ENCODE data around the gene ZNF175.

DNA sequence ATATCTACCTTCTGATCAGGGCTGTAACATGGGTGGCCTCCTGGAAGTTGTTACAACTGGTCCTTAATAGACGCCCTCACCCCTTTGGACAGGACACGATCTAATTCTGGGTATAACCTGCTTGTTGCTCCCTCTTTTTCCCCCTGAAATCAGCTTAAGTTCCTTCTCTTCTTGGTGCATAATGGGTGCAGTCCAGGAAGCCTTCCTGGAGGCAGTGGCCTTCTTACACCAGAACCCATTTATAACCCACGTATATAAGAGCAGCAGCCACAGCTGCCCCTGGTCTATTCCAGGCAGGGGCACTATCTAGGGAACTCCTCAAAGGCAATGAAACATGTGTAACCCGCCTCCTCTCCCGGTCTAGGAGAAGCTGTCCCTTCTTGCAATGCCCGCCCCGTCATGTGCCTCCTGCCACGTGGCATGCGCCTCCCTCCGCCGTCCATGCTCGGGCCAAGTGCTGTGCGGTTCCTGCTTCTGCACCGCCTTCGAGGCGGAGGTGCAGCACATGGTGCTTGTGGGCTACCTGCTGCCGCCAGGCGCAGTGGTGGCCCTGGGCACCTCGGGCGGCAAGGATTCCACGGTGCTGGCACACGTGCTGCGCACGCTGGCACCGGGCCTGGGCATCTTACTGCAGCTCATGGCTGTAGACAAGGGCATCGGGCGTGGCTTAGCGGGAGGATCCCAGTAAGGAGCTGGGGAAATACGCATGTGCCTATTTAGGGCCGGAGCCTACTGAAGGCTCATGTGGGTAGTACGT, 27.3 kb downstream of the ZNF175 start:
- no peak for TF ChIP-seq POLR2AphosphoS5 (IDR thresholded peaks at IDR 0.05; ENCODE audit: low read depth, low read length)
- no peak for TF ChIP-seq SIN3A (IDR thresholded peaks at IDR 0.05; ENCODE audit: borderline replicate concordance, insufficient read depth, low read length)
- no peak for TF ChIP-seq FOXP2 (optimal IDR thresholded peaks at IDR 0.05; ENCODE audit: borderline replicate concordance, extremely low read depth, extremely low read length, insufficient read depth)
- TF ChIP-seq, protein P1, sequence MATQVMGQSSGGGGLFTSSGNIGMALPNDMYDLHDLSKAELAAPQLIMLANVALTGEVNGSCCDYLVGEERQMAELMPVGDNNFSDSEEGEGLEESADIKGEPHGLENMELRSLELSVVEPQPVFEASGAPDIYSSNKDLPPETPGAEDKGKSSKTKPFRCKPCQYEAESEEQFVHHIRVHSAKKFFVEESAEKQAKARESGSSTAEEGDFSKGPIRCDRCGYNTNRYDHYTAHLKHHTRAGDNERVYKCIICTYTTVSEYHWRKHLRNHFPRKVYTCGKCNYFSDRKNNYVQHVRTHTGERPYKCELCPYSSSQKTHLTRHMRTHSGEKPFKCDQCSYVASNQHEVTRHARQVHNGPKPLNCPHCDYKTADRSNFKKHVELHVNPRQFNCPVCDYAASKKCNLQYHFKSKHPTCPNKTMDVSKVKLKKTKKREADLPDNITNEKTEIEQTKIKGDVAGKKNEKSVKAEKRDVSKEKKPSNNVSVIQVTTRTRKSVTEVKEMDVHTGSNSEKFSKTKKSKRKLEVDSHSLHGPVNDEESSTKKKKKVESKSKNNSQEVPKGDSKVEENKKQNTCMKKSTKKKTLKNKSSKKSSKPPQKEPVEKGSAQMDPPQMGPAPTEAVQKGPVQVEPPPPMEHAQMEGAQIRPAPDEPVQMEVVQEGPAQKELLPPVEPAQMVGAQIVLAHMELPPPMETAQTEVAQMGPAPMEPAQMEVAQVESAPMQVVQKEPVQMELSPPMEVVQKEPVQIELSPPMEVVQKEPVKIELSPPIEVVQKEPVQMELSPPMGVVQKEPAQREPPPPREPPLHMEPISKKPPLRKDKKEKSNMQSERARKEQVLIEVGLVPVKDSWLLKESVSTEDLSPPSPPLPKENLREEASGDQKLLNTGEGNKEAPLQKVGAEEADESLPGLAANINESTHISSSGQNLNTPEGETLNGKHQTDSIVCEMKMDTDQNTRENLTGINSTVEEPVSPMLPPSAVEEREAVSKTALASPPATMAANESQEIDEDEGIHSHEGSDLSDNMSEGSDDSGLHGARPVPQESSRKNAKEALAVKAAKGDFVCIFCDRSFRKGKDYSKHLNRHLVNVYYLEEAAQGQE (IDR thresholded peaks at IDR 0.05; ENCODE audit: insufficient read depth in 1 of 2, low read depth in 2 of 2, low read length in 2 of 2): no peak

All from PFSK-1 (cell line).